ENCODE results near the gene LPGAT1.
"Not testable (repeated sequence)": the region's sequence is repeated elsewhere in the genome, so short reads cannot be mapped to it uniquely, and the experiment has no call there.

LPGAT1 gene, protein sequence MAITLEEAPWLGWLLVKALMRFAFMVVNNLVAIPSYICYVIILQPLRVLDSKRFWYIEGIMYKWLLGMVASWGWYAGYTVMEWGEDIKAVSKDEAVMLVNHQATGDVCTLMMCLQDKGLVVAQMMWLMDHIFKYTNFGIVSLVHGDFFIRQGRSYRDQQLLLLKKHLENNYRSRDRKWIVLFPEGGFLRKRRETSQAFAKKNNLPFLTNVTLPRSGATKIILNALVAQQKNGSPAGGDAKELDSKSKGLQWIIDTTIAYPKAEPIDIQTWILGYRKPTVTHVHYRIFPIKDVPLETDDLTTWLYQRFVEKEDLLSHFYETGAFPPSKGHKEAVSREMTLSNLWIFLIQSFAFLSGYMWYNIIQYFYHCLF

DNA sequence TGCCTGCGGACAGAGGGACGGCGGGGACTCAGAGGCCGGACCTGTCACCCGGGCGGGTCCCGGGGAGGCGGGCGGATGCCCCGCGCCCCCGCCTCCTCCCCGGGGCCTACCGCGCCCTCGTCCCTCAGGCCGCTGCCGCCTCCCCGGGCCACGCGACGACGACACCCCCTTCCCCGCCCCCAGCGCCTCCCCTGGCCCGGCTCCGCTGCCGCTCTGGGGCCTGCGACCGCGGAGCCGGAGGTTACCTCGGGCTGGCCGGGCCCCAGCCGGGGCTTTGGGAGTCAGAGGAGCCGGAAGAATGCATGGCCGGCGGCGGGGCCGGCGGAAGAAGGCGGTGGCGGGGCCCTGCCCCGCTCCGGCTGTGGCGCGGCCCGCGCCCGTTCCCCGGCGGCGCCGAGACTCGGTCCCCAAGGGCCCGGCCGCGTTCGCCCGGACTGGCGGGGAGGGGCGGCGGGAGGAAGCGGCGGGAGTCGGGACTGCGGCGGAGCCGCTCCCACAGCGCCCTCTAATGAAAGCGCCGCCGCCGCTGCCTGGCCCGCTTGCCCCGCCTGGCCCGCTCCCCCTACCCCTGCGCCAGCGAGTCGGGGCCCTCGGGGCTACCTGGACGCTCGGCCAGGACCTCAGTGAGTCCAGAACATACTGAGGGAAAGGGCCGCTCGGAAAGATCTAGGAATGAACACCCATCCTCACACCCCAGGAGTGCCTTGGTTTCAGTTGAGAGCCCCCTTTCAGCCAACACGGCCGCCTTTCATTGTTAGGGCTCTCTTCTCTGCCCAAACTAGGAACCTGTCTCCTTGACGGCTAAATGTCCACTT lies at the start of gene LPGAT1:
Gene LPGAT1, minus strand, starts transcription at position 436 of the 815 bp plus-strand sequence. CDS start 1,467 bp downstream, outside the sequence.
- DNase-seq (ENCODE audit: low read depth): peak; percentile 16

DNA sequence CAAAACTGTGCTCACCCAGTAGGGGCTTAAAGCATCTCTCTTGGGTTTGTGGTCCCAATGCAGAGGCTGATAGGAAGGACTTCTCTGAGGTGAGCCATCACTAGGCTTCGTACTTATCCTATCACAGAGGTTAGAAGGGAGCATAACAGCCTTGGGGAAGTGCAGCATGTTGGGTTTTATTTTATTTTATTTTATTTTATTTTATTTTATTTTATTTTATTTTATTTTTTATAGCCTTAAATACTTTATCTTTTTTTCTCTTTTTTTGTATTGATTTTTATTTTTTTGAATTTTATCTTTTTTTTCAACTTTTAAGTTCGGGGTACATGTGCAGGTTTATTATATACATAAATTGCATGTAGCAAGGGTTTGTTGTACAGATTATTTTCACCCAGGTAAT lies 48.9 kb upstream of the LPGAT1 start:
- DNase-seq (ENCODE audit: low read depth): no peak

DNA sequence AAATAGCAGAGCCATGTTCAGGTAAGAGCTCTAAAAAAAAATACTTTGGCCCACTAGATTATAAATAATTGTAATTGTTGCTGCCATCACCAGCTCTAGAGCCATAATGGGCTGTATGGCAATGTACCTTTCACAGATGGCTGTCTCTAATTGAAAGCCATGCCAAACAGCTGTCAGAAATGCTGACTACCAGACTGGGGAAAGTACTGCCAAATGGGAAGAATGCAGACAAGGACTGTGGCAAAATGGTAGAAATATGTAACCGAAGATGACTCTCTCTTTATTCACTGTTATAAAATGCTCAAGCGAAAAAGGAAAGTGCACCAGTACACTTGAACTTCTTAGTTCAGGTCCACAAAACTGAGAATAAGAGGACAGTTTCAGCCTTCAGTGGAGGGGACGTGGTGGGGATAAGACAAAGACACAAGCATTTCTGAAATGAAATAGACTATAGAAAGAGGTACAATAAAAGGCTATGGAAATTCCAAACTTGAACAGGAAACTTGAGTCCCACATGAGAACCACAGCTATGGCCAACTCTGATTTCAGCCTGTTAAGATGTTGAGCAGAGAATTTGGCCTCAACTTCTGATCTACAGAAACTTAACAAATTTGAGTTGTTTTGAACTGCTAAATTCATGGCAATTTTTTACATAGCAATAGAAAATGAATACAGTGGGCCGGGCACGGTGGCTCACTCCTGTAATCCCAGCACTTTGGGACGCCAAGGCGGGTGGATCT lies 46.5 kb upstream of the LPGAT1 start:
- DNase-seq (ENCODE audit: low read depth): no peak

DNA sequence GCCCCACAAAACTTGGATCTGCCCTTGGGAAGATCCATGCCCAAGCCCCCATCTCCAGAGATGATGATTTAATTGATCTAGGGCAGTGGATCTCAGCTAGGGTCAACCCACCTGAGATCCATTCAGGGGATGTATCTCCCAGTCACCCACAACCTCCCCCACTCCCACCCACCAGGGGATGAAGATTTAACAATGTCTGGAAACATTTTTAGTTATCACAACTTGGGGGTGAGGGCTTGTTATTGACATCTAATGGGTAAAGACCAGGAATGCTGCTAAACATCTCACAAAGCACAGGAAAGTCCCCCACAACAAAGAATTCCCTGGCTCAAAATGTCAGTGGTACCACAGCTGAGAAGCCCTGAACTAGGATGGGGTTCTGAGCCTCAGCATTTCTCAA lies 45.0 kb upstream of the LPGAT1 start:
- DNase-seq (ENCODE audit: low read depth): no peak

DNA sequence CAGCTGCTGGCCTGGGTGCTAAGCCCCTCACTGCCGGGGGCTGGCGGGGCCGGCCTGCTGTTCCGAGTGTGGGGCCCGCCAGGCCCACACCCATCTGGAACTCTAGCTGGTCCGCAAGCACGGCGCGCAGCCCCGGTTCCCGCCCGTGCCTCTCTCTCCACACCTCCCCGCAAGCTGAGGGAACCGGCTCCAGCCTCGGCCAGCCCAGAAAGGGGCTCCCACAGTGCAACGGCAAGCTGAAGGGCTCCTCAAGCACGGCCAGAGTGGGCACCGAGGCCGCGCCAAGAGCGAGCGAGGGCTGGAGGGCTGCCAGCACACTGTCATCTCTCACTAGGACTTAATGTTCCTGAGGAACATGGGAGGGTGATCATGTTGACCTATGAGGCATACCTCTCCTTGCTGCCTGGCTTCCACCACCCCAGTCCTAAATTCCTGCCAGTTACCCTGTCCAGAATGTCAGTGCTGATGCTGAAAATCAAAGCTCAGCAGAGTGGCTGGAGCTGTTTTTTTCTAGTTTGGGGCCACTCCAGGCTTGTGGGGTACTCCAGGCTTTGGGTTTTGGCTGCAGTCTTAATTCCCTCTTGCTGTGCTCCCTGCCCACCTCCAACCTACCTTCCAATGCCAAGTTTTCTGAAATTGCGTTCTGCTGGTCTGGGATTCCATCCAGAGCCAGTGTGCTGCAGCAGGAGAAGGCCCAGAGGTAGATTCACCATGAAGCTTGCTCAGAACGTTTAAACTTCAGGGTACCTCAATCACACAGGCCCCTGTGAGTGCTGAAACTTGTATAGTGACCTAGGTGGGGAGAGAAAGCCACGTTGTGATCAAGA lies 44.2 kb upstream of the LPGAT1 start:
- no peak for DNase-seq (ENCODE audit: low read depth)

DNA sequence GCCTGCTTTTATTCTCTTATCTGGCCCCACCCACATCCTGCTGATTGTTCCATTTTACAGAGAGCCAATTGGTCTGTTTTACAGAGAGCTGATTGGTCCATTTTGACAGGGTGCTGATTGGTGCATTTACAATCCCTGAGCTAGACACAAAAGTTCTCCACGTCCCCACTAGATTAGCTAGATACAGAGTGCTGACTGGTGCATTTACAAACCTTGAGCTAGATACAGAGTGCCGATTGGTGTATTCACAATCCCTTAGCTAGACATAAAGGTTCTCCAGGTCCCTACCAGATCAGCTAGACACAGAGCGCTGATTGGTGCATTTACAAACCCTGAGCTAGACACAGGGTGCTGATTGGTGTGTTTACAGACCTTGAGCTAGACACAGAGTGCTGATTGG lies 43.2 kb upstream of the LPGAT1 start:
- DNase-seq (ENCODE audit: low read depth): not testable (repeated sequence)

DNA sequence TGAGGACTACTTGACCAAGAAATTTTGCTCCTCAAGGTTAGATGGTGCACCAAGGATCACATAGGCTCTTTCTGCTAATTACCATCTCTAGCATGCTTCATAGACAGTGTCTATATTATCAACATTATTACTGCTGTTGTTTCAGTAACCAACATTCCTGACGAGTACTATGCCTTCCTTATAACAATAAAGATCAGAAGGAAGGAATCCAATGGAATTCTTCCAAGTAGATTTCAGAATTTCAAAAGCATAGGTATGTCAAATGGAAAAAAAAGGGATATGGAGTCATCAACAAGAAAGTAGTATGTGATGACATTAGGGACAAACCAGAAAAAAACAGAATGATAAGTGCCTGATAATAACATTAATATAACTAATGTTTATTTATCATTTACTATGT lies 39.6 kb upstream of the LPGAT1 start:
- DNase-seq (ENCODE audit: low read depth): peak; percentile 5

DNA sequence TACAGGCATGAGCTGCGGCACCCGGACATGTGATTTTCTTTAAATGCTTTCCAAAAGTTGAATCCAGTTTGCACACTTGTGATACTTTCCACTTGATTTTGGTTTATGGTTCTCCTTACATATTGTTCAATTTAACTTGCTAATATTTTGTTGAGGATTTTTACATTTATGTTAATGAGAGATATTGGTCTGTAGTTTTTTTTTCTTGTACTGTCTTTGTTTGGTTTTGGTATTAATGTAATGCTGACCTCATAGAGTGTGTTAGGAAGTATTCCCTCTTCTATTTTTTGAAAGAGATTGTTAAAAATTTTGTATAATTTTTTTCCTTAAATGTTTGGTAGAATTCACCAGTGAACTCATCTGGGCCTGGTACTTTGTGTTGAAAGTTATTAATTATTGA lies 34.6 kb upstream of the LPGAT1 start:
- DNase-seq (ENCODE audit: low read depth): no peak

DNA sequence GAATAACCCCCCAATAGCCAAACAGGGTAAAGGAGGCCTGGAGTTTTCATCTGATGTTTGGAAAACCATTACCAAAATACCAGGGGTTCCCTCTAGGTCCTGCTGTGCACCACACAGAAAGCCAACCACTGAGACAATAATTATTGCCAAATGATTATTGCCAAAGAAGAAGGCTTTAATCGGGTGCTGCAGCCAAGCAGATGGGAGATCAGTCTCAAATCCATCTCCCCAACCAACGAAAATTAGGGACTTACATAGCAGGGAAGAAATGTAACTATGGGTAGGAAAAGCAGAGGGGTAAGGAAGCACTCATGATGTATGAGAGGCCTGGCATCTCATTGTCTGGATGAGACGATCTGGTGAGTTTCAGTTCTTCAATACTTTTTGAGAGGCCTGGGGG lies 28.8 kb upstream of the LPGAT1 start:
- no peak for DNase-seq (ENCODE audit: low read depth)

DNA sequence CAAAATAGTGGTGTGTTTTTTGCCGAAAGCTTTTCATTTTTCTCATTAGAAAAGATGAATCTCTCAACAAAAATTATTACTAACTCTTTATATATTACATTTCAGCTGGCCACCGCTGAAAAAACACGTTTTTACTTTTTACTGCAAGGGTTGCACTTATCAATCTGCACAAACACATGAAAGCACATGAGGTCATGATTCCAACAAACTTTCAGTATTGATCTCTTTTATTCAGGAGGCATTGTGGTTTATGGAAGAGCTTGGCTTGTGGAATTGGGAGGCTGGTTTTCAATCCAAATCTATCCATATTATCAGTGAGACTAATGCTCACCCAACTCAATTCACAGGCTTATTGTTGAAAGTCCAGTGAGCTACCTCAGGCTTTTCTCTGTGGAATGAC lies 20.6 kb upstream of the LPGAT1 start:
- DNase-seq (ENCODE audit: low read depth): no peak

DNA sequence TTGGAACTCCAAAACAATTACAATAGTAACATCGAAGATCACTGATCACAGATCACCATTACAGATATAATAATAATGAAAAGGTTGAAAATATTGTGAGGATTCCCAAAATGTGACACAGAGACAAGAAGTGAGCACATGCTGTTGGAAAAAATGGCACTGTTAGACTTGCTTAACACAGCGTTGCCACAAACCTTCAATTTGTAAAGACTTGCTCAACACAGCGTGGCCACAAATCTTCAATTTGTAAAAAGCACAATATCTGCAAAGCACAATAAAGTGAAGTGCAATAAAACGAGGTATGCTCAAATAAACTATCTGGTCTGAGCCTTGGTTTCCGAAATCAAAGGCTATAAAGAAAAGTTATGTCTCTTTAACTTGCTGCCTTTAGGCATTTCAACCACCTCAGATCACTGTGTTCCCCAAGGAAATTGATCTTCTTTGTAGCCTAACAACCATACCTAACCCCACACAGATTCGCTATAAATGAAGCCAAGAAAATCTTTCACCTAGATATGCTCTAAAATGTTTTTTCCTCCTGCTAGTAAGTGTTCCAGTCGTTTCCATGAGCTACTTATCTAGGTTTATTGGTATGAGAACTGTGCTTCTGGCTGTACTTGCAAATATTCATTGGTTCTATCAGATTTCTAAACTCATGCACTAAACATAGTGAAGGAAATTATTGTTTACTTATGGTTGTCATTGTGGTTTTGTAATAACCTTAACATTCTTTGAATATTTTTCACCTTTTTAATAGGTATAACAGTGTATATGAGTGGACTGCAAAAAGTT lies 13.1 kb upstream of the LPGAT1 start:
- DNase-seq (ENCODE audit: low read depth): no peak

DNA sequence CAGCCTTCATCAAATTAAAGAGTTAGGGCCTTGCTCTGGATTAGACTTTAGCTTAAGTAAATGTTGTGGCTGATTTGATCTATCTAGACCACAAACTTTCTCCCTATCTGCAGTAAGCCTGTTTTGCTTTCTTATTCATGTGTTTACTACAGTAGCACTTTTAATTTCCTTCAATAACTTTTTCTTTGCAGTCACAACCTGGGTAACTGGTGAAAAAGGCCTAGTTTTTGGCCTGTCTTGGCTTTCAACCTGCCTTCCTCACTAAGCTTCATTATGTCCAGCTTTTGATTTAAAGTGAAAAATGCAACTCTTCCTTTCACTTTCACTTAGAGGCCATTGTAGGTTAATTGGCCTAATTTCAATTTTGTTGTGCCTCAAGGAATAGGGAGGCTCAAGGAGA lies 12.5 kb upstream of the LPGAT1 start:
- no peak for DNase-seq (ENCODE audit: low read depth)

DNA sequence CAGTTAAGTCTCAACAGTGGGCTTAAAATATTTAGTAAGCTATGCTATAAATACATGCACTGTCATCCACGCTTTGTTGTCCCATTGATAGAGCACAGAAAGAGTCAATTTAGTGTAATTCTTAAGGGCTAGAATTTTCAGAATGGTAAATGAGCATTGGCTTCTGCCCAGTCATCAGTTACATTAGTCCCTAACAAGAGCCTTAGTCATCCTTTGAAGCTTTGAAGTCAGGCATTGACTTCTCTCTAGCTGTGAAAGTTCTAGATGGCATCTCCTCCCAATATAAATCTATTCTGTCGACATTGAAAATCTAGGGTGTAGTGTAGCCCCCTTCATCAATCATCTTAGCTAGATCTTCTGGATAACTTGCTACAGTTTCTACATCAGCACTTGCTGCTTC lies 12.0 kb upstream of the LPGAT1 start:
- no peak for DNase-seq (ENCODE audit: low read depth)

DNA sequence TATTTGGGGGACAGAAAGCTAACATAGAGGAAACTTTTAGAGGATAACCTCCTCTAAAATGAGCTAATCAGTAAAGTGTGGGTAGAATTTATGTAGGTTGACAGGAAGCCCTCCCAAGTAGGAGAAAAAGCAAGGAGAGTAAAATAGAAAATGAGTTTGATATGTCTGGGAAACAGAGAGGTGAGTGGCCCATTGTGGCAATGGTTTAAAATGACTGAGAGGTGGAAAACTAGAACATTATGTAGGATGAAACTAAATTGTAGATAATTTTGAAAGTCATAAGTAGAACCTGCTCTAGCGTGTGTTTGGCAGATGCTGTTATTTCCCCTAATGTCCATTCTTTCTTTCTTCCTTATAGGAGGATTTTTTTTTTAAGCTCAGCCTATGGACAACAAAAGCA lies 8.5 kb upstream of the LPGAT1 start:
- DNase-seq (ENCODE audit: low read depth): no peak

DNA sequence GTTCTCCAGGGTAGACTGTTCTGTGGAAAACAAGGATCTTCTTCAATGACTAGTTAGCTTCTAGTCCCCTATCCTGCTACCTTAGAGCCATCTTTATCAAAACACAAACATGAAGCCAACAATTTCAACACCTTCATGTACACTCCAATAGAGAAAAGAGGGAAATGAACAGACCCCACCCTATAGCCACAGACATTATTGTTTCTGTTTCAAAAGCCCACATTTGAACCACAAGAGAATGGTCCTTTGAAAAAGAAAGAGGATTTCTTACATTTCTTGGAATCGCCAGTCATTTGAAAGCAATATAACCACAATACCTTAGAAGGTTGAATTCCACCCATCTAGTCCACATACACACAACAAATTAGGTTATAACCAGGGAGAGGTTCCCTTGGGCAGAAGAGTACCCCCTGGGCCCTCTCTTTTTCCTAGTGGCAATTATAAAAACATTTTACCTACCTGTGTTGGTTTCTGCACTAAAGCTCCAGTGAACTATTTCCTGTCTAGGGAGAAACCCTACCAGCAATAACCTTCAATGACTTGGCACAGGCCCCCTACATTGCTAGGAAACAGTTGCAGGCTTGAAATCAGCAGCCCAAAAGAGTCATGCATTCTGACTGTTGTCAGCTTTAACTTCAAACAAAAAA lies 2.7 kb upstream of the LPGAT1 start:
- no peak for DNase-seq (ENCODE audit: low read depth)

DNA sequence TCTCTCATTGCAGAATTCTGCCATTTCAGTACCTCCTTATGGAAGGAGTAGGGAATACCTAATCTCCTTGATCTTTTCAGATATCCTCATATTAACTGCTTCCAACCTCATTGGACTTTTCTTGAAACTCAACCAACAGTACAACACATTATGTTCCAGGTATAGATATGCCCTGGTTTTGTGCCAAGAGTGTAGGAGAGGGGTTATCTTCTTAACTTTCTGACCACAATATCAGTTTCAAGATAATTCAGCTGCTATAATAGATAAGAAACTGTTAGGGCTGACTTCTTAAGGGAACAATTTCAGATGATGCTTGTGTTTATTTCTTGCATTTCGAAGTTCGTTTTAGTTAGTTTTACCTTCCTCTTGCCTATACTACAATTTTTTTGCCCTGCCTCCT lies 2.1 kb upstream of the LPGAT1 start:
- no peak for DNase-seq (ENCODE audit: low read depth)

DNA sequence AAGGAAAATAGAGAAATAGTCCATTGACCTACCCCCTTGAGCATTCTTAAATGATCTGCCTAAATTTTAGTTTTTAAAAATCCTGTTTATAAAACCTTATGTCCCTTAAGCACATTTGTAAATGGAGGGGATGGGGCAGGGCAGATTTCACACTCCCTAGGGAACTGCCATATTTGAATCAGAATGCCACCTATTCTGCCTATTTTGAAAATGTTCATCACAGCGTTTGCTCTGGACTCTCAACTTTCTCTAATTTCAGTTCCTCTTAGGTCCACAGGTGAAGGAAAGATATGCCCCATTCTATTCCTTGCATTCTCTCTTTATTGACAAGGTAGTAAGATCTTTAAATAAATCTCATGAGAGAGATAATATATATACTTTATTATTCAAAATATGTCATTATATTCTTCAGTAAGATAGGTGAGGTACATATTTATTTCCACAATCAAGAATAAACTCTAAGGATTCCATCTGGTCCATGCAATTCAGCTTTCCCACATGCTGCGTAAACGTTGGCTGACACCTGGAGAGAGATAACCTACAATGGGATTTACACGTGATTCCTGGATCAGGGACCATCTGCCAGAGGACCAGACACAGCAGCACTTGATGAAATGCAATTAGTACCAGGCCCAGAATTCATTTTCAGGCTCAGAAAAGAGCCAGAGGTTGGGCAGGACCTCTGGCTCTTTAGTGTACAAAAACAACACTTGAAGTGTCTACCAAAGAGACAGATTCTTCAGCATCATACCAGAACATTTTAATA lies 1.2 kb upstream of the LPGAT1 start:
- DNase-seq (ENCODE audit: low read depth): no peak

DNA sequence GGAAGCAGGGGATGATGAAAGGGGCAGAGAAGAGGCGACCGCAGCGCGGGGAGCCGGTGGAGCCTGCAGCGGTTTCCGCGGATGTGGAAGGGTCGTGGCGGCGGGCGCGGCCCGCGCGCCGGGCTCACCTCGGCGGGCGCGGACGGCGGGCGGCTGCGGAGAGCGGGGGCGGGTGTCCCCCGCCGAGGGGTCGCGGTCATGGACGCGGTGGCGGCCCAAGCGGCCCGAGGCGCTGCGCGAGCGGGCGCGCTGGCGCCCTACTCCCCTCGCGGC lies 572 bp downstream of the LPGAT1 start:
- DNase-seq (ENCODE audit: low read depth): no peak

DNA sequence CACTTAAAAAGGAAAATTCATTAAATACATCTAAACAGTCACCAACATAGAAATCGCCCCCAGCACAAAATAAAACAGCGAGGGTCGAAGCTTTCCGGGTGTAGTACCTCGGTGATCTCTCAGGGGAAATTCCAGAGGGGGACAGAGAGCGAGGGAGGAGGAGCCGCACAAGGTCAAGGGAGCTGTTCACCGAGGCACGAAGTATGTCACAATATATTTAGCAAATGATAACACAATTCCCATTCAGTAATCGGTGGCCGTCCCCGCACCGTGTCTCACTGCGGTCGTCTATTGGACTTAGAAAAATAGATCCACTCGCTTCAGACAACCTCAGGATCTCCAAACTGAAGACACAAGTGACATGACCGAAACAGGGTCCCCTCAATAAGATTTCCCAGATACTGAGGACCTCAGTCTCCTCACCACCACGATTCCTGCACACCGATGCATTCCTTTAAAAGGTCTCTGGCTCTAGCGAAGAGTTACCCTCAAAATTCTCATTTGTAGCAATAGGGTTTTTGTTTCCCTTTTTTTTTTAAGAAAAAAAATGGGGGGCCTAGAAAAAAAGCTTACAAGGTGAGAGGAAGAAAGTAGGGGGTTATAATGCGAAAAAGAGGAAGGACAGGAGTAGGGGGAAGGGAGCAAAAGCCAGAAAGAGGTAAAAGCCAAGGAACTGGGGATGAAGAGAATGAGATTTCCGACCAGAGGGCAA lies 1.1 kb downstream of the LPGAT1 start:
- DNase-seq (ENCODE audit: low read depth): no peak

All from HS-5 (cell line).